Gastroesophageal sphincter (tissue), 3 donors: ENCODE results near the gene P2RY2.

Experiments
- EP300 ChIP-seq: sonication (generic); formaldehyde crosslinking; IDR thresholded peaks from one replicate; pipeline ENCODE4 v1.6.1; 2017; ENCODE audit warnings: antibody characterized with exemption, mild to moderate bottlenecking
- POLR2A ChIP-seq, 2 donors: fragments of 450-650 bp; IDR thresholded peaks; one replicate each; pipeline ENCODE4 v1.6.1; 2017; ENCODE audit warnings: antibody characterized with exemption in 2 of 2, mild to moderate bottlenecking in 2 of 2, moderate library complexity in 1 of 2
- POLR2AphosphoS5 ChIP-seq: sonication (generic); formaldehyde crosslinking; IDR thresholded peaks from one replicate; pipeline ENCODE4 v1.6.1; 2017; ENCODE audit warnings: antibody characterized with exemption
- TF ChIP-seq, protein P1 (sequence below), 4 experiments: fragments of 200-600 bp in 2 of 4; fragments of 450-650 bp in 2 of 4; sonication (generic) in 1 of 4; IDR thresholded peaks; one replicate each; pipeline ENCODE4 v1.5.1; 2017 to 2019; ENCODE audit warnings: antibody characterized with exemption in 4 of 4, mild to moderate bottlenecking in 2 of 4, moderate library complexity in 2 of 4

DNA sequence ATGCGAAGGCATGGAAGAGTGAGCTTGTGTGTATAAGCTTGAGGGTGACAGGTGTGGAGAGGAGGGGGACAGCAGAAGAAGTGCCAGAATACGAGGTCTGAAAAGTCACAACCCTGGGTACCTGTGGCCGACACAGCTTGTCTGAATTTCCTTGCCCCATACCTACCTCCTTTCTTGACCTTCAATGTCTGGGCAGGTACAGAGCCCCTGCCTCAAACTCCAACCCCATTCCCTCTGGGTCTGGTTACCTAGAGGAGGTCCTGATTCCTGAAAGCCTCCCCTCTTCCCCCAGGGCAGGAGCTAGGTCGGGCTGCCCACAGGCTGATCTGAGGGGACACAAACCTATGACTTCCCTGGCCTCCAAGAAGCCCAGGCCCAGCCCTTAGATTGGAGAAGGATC is 39.4 kb upstream of the P2RY2 start:
- TF ChIP-seq, protein P1, sequence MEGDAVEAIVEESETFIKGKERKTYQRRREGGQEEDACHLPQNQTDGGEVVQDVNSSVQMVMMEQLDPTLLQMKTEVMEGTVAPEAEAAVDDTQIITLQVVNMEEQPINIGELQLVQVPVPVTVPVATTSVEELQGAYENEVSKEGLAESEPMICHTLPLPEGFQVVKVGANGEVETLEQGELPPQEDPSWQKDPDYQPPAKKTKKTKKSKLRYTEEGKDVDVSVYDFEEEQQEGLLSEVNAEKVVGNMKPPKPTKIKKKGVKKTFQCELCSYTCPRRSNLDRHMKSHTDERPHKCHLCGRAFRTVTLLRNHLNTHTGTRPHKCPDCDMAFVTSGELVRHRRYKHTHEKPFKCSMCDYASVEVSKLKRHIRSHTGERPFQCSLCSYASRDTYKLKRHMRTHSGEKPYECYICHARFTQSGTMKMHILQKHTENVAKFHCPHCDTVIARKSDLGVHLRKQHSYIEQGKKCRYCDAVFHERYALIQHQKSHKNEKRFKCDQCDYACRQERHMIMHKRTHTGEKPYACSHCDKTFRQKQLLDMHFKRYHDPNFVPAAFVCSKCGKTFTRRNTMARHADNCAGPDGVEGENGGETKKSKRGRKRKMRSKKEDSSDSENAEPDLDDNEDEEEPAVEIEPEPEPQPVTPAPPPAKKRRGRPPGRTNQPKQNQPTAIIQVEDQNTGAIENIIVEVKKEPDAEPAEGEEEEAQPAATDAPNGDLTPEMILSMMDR (IDR thresholded peaks at IDR 0.05): no peak
- TF ChIP-seq POLR2AphosphoS5 (no peak), POLR2A (IDR thresholded peaks at IDR 0.05) (no peak), EP300 (no peak)
